ENCODE results near the gene BICC1.

The BICC1 gene

DNA sequence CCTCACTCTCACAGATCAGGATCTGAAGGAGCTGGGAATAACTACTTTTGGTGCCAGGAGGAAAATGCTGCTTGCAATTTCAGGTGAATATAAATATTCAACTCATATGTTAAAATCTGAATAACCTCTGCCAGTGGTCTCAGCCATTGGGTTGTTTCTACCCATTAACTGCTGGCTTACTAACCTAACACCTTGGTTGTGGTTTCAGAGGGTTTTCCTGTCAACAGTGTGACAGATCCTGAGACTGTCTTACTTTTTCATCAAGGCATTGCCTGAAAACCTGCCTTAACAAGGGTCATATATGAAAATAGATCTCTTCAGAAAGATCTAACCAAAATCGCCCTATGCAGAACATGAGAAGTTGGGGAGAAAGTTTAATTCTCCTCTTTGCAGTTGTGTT is 307.7 kb downstream of the BICC1 start:
- no peak for DNase-seq (ENCODE audit: low read depth in 2 of 2, low spot score in 1 of 2)

DNA sequence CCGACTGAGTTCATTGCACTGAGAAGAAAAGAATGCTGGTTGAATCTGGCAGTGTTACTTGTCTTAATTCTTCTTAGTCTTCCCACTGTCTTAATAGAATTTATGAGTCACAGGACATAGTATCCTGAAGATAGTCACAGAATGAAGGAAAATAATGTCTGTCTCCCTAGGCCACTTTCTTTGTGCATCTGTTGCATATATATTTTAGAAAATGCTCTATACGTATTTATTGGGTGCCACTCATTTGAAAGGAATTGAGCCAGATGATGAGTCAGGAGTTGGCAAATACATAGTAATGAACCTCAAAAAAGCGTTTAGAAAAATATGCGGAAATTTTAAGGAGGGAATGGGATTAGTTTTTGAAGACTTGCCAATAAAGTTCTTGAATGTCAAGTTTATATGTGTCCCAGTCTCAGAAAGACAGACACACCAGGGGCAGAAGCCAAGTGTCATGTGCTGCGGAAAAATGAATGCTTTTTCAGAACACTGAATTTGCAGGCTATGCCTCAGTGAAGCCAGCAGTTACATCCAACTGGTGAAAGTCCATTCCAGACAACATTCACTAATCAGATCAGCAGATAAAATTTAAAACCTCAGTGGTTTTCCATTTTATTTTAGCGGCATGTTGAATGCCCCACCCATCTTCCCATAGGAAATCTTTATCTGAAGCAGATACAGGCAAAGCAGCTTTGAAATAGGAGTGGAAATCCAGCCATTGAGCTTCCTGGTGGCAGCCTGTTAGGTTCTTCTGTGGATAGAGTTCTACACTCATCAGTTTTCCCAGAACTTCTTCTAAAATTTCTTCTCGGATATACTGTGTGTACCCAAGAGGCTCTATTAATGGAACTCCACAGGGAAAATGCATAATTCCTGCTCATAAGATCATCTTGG is 308.4 kb downstream of the BICC1 start:
- DNase-seq (ENCODE audit: low read depth in 2 of 2, low spot score in 1 of 2): no peak

DNA sequence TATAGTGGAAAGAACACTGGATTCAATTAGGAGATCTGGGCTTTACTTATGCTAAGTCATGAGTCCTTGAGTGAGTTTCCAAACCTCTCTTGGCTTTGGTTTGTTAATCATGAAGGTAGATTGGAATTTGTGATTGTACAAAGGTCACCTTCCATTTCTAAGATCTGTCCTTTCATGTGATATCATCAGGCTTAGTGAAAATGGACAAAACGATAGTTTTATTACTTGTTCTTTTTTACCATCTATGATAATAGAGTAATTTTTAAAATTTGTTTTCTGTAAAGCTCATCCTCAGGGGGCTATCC is 309.0 kb downstream of the BICC1 start:
- no peak for DNase-seq (ENCODE audit: low read depth in 2 of 2, low spot score in 1 of 2)

DNA sequence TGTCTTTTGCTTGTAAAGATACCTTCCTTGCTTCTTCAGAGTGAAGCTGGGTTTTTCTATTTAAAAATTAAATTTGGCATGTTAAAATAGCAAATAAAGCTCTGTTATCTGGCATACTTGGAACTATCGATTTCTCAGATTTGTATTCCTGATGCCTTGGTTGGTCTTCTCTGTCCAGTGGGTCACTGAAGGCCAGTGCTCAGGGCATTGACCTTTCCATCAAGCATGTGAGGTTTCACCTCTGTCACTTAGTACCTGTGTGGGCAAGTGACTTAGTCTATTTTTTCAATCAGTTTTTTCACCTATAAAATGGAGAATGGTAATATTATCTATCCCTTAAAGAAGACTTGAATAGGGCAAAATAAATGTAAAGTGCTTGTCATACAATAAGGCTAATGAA is 311.3 kb downstream of the BICC1 start:
- no peak for DNase-seq (ENCODE audit: low read depth in 2 of 2, low spot score in 1 of 2)

DNA sequence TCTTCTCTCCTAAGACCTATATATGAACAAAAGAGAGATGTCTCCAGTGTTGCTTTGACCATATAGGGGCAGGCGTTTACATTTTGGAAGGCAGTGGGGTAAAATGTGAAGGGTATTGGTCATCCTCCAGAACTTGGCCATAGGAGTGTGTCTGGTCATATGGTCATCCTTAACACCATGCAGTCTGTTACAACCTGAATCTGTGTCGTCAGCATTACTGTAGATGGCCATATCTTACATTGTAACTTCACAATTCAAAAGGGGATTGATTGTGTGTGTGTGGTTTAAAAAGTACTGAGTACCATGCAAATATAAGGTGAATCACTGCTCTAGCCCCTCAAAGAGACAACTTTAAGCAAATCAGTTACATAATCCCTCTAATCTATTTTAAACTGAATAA is 311.7 kb downstream of the BICC1 start:
- no peak for DNase-seq (ENCODE audit: low read depth in 2 of 2, low spot score in 1 of 2)

DNA sequence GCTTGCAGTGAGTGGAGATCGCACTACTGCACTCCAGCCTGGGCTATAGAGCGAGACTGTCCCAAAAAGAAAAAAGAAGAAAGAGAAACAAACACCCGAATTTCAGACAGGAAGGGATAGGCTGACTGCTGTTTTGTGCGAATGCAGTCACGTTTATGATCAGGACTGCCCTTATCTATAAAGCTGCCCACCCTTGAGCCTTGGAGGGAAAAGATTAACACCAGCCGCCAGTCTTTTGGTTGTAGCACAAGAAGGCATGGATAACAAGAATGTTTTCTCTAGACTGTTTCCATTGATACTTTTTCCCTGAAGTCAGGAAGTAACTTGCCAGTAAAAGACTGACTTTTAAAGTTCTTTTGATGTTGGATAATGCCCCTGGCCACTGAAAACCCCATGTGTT is 314.0 kb downstream of the BICC1 start:
- DNase-seq (ENCODE audit: low read depth in 2 of 2, low spot score in 1 of 2): no peak

DNA sequence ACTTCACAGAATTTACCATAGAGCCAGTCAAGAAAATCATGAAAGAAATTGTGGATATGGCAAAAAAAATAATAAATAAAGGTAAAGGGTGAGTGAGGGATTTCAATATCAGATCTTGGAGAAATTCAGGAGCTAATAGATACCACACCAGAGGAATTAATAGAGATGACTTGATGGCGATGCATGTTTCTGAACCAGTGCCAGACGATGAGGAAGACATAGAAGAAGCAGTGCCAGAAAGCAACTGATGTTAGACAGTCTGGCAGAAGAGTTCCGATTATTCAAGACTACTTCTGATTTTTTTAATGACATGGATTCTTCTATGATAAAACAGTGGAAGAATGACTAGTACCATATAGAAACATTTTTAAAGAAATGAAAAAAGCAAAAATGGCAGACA is 314.7 kb downstream of the BICC1 start:
- DNase-seq (ENCODE audit: low read depth in 2 of 2, low spot score in 1 of 2): no peak

DNA sequence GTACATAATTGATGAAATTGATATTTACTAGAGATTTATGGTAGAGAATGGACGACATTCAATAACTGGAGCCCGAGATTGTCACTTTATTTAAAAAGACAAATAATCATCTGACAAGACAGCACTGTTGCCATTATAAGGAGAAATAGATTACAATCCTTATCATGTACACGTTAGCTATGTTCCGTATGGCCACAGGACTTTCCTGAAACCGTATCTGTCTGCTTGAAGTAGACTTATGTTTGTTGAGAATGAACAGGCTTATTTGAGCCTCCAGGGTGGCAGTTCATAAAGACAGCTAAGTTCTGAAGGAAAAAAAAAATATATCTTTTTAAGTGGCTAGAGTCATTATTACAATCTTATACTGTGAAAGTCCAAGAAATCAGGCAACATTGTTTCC is 317.2 kb downstream of the BICC1 start:
- DNase-seq (ENCODE audit: low read depth in 2 of 2, low spot score in 1 of 2): no peak

DNA sequence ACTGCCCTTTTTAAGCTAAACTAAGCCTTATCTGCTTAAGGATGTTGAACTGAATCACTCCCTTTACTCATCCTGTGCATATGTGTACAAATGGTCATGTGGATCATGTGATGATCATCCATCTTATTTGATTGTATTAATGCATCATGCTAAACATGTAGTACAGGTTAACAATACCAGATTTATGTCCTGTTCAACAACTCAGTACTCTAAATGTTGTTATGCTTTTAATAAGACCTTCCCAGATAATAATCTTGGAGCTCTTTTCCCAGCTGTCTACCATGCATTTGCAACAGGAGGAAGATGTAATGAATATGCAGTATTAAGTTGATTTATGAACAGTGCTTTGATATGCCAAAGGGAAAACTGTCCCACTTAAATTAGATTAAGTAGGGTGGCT is 318.0 kb downstream of the BICC1 start:
- DNase-seq (ENCODE audit: low read depth in 2 of 2, low spot score in 1 of 2): no peak

DNA sequence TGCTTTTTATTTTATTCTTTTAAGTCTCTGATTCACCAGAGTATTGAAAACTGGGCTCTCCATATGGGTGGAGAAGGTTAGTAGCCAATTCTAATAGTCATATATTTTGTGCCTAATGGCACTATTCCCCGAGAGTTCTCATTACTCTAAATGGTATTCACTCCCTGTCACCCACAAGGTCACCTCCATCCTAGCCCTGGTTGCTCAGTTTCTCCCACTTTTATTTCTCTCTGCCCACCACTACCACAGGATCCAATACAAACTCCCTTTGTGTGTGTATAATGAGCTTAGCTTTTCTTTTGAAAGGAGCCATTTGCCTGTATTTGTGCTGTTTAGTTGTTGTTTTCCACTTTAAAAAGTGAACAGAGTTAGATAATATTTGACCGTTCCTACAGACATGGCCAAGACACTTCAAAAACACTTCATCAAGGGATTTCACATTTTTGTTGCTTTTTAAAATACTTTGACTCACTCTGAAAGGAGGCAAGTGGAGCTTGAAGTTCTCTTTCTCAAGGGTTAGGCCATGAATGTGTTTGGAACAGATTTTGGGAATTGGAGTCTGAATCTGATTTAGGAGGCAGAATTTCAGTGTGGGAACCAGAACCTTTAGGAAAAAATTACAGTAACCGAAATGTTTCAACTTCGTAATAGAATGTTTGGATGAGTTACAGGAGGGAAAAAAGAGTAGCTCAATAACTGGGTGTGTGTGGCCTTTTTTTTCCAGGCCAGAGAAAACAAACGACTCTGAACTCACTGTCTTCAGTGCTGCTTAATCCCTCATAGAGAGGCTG is 321.3 kb downstream of the BICC1 start:
- no peak for DNase-seq (ENCODE audit: low read depth in 2 of 2, low spot score in 1 of 2)

DNA sequence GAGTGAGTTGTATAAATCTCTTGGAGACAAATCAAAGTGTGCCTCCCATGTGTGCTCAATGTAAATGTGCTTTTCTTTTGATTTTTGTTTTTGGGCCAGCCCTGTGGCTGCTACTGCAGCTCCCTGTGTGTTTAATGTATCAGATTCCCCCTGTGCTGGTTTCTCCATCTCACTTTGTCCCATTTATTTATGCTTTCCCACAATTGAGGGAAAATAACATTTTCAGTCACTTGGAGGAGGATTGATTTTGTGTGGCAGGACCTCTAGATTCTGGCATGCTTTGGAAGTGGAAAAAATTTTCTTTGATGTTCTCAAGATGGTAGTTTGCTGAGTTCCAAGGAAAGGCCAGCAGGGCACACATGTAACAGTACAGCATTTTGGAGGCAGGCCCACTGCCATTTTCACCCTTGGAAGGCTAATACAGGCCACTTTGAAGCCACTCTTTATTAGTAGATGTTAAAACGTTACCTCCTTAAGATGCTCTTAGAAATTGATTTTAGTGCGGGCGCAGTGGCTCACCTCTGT is 323.6 kb downstream of the BICC1 start:
- no peak for DNase-seq (ENCODE audit: low read depth in 2 of 2, low spot score in 1 of 2)

DNA sequence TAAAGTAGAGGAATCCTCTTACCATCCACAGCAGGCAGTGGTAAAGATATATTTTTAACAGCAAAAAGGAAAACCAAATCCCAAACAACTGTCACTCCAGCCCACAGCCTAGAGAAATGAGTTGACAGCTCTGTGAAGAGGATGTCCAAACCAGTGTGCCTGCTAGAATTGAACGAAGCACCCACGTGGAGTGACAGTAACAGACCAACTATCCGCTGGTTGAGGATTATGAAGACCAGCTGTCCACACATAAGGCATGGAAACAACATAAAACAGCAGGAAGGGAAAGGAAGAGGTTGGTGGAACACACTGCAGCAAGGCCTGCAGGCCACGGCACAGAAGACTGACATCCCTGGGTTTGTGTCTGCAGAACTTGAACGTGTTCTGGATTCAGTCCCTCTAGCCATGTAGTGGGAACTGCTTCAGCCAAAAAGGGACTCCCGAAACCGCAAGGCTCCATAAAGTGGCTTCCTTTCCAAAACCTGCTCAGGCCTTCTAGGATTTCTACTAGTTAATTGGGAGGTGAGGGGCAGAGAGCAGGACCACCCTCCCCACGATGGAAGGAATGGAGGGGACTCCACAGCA is 324.4 kb downstream of the BICC1 start:
- DNase-seq (ENCODE audit: low read depth in 2 of 2, low spot score in 1 of 2): no peak

DNA sequence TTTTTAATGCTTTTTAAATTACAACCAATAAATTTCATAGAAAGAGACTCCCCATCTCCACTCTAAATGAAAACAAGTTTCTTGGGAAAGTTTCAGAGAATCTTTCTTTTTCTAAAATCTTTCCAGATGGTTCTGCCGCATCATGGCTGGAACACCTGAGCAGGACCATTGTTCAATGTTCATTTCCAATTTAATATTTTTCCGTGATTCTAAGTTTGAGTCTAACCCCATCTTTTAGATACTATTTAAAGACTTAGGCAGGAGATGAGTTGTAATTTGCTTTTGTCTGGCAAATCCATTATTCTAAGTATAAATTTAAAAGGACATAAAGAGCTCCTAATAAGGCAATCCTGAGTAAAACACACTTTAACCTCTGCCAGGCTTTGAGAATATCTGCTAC is 325.2 kb downstream of the BICC1 start:
- DNase-seq (ENCODE audit: low read depth in 2 of 2, low spot score in 1 of 2): no peak

DNA sequence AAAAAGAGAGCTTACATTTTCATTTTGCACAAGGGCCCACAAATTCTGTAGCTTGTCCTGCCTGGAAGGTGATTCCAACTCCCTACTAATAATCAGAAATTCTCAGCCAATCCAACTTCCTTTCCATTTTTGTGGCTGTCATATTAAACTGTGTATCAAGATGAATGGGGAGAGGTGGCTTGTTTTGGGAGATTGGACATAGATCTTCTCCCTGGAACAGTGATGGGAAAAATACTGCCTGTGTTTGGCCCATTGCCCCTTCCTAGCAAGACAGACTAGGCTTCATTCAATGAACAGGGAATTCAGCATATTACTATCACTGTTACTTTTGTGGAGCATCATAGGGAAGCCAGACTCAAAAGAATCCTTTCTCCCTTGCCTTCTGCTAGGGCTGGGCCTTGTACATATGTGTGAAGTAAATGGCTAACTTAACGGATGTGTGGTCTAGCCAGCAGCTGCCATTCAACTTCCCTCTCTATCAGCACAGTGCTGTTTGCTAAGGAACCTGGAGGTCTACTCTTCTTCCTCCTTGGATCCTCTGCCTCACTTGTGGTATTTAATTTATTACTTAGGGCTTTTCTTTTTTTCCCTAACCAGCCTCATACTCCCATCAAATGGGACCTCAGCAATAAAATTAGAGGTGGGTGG is 326.0 kb downstream of the BICC1 start:
- DNase-seq (ENCODE audit: low read depth in 2 of 2, low spot score in 1 of 2): no peak

DNA sequence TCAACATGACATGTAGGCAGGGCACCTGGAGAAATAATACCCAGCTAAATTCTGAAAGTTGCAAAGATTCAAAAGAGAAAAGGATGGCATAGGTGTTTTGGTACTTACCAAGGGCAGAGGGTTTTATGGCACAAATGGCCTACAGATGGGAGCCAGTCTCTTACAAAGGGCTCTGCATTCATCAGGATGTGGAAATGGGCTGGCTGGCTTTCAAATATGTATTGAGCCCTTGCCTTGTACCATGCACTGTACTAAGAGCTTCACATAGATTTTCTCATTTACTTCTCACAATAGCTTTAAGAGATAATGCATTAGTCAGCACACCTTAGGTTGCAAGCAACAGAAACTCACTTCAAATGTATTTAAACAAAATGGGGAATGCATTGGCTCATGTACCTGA is 327.1 kb downstream of the BICC1 start:
- DNase-seq (ENCODE audit: low read depth in 2 of 2, low spot score in 1 of 2): no peak

DNA sequence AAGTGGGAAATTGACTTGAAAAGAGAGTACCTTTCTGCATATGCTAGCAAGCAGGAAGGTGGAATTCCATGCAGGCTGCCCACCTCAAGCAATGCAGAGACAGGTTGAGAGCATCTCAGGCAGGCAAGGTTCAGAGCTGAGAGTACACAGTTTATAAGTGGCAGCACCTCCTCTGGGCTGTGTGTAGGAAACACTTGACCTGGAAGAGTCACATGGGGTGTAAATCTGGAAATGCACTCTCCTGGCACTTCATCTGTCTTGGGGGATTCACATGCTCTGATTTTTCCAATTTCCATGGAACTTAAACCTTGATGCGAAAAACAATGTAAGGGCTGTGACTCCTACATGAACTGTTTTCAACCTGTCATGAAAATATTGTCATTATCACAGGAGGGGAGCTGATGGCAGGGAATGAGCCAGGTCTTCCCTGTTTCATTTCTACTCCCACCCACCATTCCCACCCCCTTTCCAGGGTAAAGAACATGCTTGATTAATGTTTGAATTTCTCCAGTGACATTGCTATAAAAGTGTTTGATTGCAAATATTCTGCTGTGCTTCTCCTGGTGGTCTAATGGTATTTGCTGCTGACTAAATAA is 328.3 kb downstream of the BICC1 start:
- no peak for DNase-seq (ENCODE audit: low read depth in 2 of 2, low spot score in 1 of 2)

DNA sequence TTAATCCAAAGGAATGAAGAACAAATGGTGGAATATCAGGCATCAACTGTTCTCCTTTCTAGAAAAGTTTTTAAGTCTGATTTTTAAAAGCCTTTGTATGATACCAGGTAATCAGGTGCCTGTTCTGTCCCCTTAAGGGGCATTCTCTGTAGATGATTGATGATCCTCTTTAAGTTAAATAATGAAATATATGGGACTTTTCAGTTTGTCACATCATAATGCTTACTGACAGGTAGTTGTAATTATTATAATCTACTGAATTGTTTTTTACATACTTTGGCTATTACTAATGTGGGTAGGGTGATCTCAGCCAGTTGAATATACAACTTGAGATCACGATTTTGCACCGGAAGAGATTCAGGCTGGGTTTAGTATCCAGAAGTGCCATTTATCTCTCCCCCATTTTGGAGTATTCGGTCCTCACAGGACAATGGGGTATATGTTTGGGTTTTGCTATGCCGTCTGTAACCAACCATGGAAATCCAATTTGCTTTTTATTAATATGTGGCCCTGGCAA is 330.2 kb downstream of the BICC1 start:
- no peak for DNase-seq (ENCODE audit: low read depth in 2 of 2, low spot score in 1 of 2)

DNA sequence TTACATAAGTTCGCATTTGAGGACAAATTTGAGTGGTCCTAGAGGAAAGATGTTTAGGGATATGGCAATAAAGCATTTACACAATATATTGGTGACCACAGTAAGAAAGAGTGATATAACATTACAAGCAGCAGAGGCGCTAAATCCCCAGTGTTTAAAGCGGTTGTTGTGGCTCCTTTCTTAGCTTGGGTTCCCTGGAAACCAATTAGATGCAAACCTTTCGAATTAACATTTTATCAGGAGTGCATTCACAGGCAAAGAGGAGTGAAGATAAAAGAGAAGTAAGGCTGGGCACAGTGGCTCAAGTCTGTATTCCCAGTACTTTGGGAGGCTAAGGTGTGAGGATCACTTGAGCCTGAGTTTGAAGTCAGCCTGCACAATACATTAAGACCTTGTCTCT is 331.1 kb downstream of the BICC1 start:
- DNase-seq (ENCODE audit: low read depth in 2 of 2, low spot score in 1 of 2): no peak

DNA sequence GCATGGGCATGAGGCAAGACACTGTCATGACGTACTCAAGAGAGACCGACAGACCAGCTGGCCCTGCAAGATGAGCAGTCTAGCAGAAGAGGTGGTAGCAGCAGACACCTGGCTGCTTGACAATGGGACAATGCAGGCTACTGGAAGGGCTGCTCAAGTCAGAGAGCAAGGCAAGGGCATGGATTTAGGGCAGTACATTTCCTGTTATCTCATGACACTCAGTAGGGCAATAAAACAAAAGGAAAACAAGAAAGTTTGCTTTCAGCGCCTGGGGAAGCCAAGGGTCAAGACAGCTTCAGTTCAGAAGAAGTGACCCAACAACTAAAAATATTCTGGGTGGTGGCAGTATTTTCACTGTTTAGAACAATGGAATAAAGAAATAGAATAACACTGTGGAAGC is 332.0 kb downstream of the BICC1 start:
- DNase-seq (ENCODE audit: low read depth in 2 of 2, low spot score in 1 of 2): no peak

DNA sequence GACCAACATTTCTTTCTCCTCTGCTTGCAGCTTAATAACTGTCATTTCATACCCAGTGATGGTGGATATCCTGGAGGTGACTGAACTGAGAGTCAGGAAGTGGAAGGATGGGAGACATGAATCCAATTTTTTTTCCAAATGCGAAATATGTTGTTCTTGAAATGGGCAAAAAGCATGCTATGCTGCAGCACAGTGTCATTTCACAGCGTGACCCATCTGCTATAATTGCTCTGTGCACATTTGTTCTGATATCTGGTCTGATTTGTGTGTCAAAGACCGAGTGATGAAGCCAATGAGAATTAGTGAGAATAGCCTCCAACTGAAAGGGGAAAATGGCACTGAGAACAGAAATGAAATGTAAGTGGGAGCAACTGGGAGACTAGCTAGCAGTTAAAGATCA is 334.2 kb downstream of the BICC1 start:
- DNase-seq (ENCODE audit: low read depth in 2 of 2, low spot score in 1 of 2): no peak

DNA sequence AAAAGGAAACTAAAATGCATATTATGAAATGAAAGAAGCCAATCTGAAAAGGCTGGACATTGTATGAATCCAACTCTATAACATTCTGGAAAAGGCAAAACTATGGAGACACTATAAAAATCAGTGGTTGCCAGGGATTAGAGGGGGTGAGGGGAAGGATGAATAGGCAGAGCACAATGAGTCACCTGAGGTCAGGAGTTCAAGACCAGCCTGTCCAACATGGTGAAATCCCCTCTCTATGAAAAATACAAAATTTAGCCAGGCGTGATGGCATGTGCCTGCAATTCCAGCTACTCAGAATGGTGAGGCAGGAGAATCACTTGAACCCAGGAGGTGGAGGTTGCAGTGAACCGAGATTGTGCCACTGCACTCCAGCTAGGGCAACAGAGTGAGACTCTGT is 338.9 kb downstream of the BICC1 start:
- DNase-seq (ENCODE audit: low read depth in 2 of 2, low spot score in 1 of 2): no peak
